ENCODE results near the gene ARMH3.
A peak's percentile ranks its signal among the peaks of the same experiment; 100 is the strongest.
"Not testable (repeated sequence)": the region's sequence is repeated elsewhere in the genome, so short reads cannot be mapped to it uniquely, and the experiment has no call there.

Gene ARMH3

GRCh38 chr10:102055647-102056419 lies at the start of gene ARMH3:
ARMH3 (minus strand) TSS chr10:102056173; CDS start chr10:102040114, 16,059 bp downstream.
- peak; percentile 80 for DNase-seq

GRCh38 chr10:102102421-102102820 lies 46.4 kb upstream of the ARMH3 start:
- no peak for DNase-seq

GRCh38 chr10:102101152-102101551 lies 45.2 kb upstream of the ARMH3 start:
- DNase-seq: no peak

- no peak for DNase-seq
Observed at GRCh38 chr10:102096449-102096848, 40.5 kb upstream of the ARMH3 start.

GRCh38 chr10:102090772-102091171 lies 34.8 kb upstream of the ARMH3 start:
- no peak for DNase-seq

- DNase-seq: no peak
Observed at GRCh38 chr10:102086196-102086595, 30.2 kb upstream of the ARMH3 start.

GRCh38 chr10:102085336-102085735 lies 29.4 kb upstream of the ARMH3 start:
- no peak for DNase-seq

GRCh38 chr10:102083541-102083940 lies 27.6 kb upstream of the ARMH3 start:
- DNase-seq: no peak

GRCh38 chr10:102072673-102073527 lies 16.9 kb upstream of the ARMH3 start:
- DNase-seq: peak; percentile 44

GRCh38 chr10:102069071-102069470 lies 13.1 kb upstream of the ARMH3 start:
- no peak for DNase-seq

GRCh38 chr10:102068216-102068615 lies 12.2 kb upstream of the ARMH3 start:
- DNase-seq: no peak

- no peak for DNase-seq
Observed at GRCh38 chr10:102067091-102067916, 11.3 kb upstream of the ARMH3 start.

- no peak for DNase-seq
Observed at GRCh38 chr10:102066399-102067088, 10.6 kb upstream of the ARMH3 start.

GRCh38 chr10:102065561-102066398 lies 9.8 kb upstream of the ARMH3 start:
- no peak for DNase-seq

GRCh38 chr10:102064868-102065560 lies 9.0 kb upstream of the ARMH3 start, which contains the start of gene HPS6:
HPS6 (plus strand) TSS chr10:102065349; CDS start chr10:102065475, 126 bp downstream.
- DNase-seq: peak; percentile 67

- DNase-seq: no peak
Observed at GRCh38 chr10:102064503-102064867, 8.5 kb upstream of the ARMH3 start.

- no peak for DNase-seq
Observed at GRCh38 chr10:102059987-102060386, 4.0 kb upstream of the ARMH3 start.

GRCh38 chr10:102054881-102055646 lies 909 bp downstream of the ARMH3 start:
- not testable (repeated sequence) for DNase-seq

GRCh38 chr10:102046095-102046494 lies 9.9 kb downstream of the ARMH3 start:
- DNase-seq: no peak

GRCh38 chr10:102045292-102045691 lies 10.7 kb downstream of the ARMH3 start:
- DNase-seq: no peak

Measured in GOT3 (cell line).